Measurements from ENCODE around the gene GGT7. TPM values are rescaled to one million over a fixed set of nuclear protein-coding genes. Genes with fewer than 3 reads are reported as not detected.
"Not testable (repeated sequence)": the region's sequence is repeated elsewhere in the genome, so short reads cannot be mapped to it uniquely, and the experiment has no call there.

The GGT7 gene
- total RNA-seq, 1 donor from 2014 or later: 2.6 TPM

- H3K4me3 ChIP-seq (ENCODE audit: low read length in 3 of 3); H3K36me3 ChIP-seq (ENCODE audit: control insufficient read depth in 3 of 3, insufficient read depth in 3 of 3, low read length in 3 of 3); H3K27me3 ChIP-seq (ENCODE audit: control insufficient read depth in 3 of 3, insufficient read depth in 3 of 3, low read length in 3 of 3); H3K9ac ChIP-seq (ENCODE audit: low read depth in 1 of 3, low read length in 3 of 3); H3K27ac ChIP-seq (ENCODE audit: low read depth, low read length); H3K9me3 ChIP-seq (ENCODE audit: control insufficient read depth in 3 of 3, low read length in 3 of 3): not testable (repeated sequence)
- peaks cover 13 to 34% (median 17%) of the 10 kb centered on the region in 3 donors for H3K4me1 ChIP-seq (ENCODE audit: control insufficient read depth in 3 of 3, insufficient read depth in 3 of 3, low read length in 3 of 3)
Observed at GRCh38 chr20:34898129-34898528, 25.5 kb upstream of the GGT7 start.

DNA sequence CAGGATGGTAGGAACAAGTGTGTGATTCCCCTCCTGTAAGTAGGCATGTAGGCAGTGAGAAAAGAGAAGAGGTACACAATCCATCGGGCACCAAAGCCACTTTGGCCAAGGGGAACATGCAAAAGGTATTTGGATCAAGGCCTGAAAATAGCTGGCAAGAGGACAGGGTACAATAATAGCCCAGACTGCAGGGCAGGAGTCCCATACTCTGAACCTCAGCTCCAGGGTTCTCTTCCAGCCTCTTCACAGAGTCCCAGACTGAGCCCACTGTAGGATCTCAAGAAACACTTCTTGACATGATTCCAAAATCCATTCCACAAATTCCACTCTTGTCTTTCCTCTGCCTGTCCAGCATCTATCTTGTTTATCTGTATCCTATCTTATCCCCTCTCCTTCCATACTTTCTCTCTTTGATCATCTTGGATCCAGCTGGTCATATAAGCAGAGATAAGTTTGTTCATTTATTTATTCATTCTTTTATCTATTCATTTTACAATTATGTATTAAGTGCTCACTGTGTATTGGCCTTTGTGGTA is 23.5 kb upstream of the GGT7 start:
- peaks cover 14 to 43% (median 19%) of the 10 kb centered on the region in 3 donors for H3K4me1 ChIP-seq (ENCODE audit: control insufficient read depth in 3 of 3, insufficient read depth in 3 of 3, low read length in 3 of 3)
- H3K4me3 ChIP-seq (ENCODE audit: low read length in 3 of 3): peak overlapping the region in 2 of 3 donors; percentile 38 to 43
- no peaks in the 10 kb centered on the region for H3K9me3 ChIP-seq (ENCODE audit: control insufficient read depth in 3 of 3, low read length in 3 of 3)
- H3K27ac ChIP-seq (ENCODE audit: low read depth, low read length): peak overlapping the region; percentile 57
- no peaks in the 10 kb centered on the region for H3K27me3 ChIP-seq (ENCODE audit: control insufficient read depth in 3 of 3, insufficient read depth in 3 of 3, low read length in 3 of 3)
- H3K36me3 ChIP-seq (ENCODE audit: control insufficient read depth in 3 of 3, insufficient read depth in 3 of 3, low read length in 3 of 3): no peaks in the 10 kb centered on the region
- peak overlapping the region in 2 of 3 donors; percentile 4 to 33 for H3K9ac ChIP-seq (ENCODE audit: low read depth in 1 of 3, low read length in 3 of 3)

DNA sequence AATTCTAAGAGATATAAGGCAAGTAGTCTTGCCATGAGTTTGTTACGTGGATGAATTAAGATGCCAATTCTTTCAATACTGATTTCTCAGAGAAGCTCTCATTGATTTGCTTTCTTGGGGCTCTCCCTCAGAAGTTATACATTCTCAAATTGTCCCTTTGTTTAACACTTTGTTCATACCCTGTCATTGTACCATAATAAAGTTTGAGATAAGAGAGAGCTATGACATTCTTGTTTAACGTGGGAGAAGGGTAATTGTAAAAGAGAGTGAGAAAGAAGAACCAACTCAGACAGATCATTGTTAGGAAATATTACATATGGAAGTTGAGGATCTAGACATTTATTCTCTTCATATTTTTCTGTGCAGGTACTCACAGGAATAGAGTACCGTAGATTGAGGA is 22.8 kb upstream of the GGT7 start:
- no peaks in the 10 kb centered on the region for H3K27me3 ChIP-seq (ENCODE audit: control insufficient read depth in 3 of 3, insufficient read depth in 3 of 3, low read length in 3 of 3)
- peak overlapping the region in 1 of 3 donors; percentile 43 for H3K4me3 ChIP-seq (ENCODE audit: low read length in 3 of 3)
- H3K4me1 ChIP-seq (ENCODE audit: control insufficient read depth in 3 of 3, insufficient read depth in 3 of 3, low read length in 3 of 3): peaks cover 14 to 48% (median 22%) of the 10 kb centered on the region in 3 donors
- peaks cover 0 to 1% (median 0%) of the 10 kb centered on the region in 3 donors for H3K36me3 ChIP-seq (ENCODE audit: control insufficient read depth in 3 of 3, insufficient read depth in 3 of 3, low read length in 3 of 3)
- H3K9me3 ChIP-seq (ENCODE audit: control insufficient read depth in 3 of 3, low read length in 3 of 3): no peaks in the 10 kb centered on the region
- peak overlapping the region in 1 of 3 donors; percentile 33 for H3K9ac ChIP-seq (ENCODE audit: low read depth in 1 of 3, low read length in 3 of 3)
- peak overlapping the region; percentile 57 for H3K27ac ChIP-seq (ENCODE audit: low read depth, low read length)

- H3K27me3 ChIP-seq (ENCODE audit: control insufficient read depth in 3 of 3, insufficient read depth in 3 of 3, low read length in 3 of 3): no peaks in the 10 kb centered on the region
- no peak overlapping the region for H3K27ac ChIP-seq (ENCODE audit: low read depth, low read length)
- peaks cover 0 to 5% (median 0%) of the 10 kb centered on the region in 3 donors for H3K36me3 ChIP-seq (ENCODE audit: control insufficient read depth in 3 of 3, insufficient read depth in 3 of 3, low read length in 3 of 3)
- H3K9me3 ChIP-seq (ENCODE audit: control insufficient read depth in 3 of 3, low read length in 3 of 3): no peaks in the 10 kb centered on the region
- H3K4me1 ChIP-seq (ENCODE audit: control insufficient read depth in 3 of 3, insufficient read depth in 3 of 3, low read length in 3 of 3): peaks cover 17 to 51% (median 26%) of the 10 kb centered on the region in 3 donors
- no peak overlapping the region for H3K4me3 ChIP-seq (ENCODE audit: low read length in 3 of 3)
- H3K9ac ChIP-seq (ENCODE audit: low read depth in 1 of 3, low read length in 3 of 3): no peak overlapping the region
Observed at GRCh38 chr20:34894723-34895122, 22.1 kb upstream of the GGT7 start.

DNA sequence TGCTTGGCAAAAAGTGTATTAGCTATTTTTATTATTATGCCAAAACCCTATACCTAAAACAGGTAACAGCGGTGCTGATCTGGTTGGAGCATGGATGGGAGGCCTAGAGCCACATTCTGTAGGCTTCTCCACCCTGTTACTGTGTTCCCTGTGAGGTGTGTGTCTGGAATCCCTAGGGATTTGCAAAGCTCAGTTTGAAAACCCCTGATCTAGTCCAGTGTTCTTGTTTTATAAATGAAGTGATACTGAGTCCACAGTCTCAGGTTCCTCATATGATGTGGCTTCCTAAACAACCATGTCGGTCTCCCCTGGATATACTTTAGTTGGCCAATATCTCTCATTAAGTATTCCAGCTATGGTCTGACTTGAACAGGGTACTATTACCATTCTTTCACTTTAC is 20.0 kb upstream of the GGT7 start:
- no peak overlapping the region for H3K9ac ChIP-seq (ENCODE audit: low read depth in 1 of 3, low read length in 3 of 3)
- no peak overlapping the region for H3K27ac ChIP-seq (ENCODE audit: low read depth, low read length)
- H3K27me3 ChIP-seq (ENCODE audit: control insufficient read depth in 3 of 3, insufficient read depth in 3 of 3, low read length in 3 of 3): no peaks in the 10 kb centered on the region
- no peak overlapping the region for H3K4me3 ChIP-seq (ENCODE audit: low read length in 3 of 3)
- H3K9me3 ChIP-seq (ENCODE audit: control insufficient read depth in 3 of 3, low read length in 3 of 3): no peaks in the 10 kb centered on the region
- peaks cover 0 to 7% (median 0%) of the 10 kb centered on the region in 3 donors for H3K36me3 ChIP-seq (ENCODE audit: control insufficient read depth in 3 of 3, insufficient read depth in 3 of 3, low read length in 3 of 3)
- H3K4me1 ChIP-seq (ENCODE audit: control insufficient read depth in 3 of 3, insufficient read depth in 3 of 3, low read length in 3 of 3): peaks cover 22 to 52% (median 30%) of the 10 kb centered on the region in 3 donors

- H3K9me3 ChIP-seq (ENCODE audit: control insufficient read depth in 3 of 3, low read length in 3 of 3): no peaks in the 10 kb centered on the region
- peaks cover 0 to 7% (median 0%) of the 10 kb centered on the region in 3 donors for H3K36me3 ChIP-seq (ENCODE audit: control insufficient read depth in 3 of 3, insufficient read depth in 3 of 3, low read length in 3 of 3)
- H3K27me3 ChIP-seq (ENCODE audit: control insufficient read depth in 3 of 3, insufficient read depth in 3 of 3, low read length in 3 of 3): no peaks in the 10 kb centered on the region
- peaks cover 20 to 46% (median 33%) of the 10 kb centered on the region in 3 donors for H3K4me1 ChIP-seq (ENCODE audit: control insufficient read depth in 3 of 3, insufficient read depth in 3 of 3, low read length in 3 of 3)
- no peak overlapping the region for H3K9ac ChIP-seq (ENCODE audit: low read depth in 1 of 3, low read length in 3 of 3)
- no peak overlapping the region for H3K4me3 ChIP-seq (ENCODE audit: low read length in 3 of 3)
- H3K27ac ChIP-seq (ENCODE audit: low read depth, low read length): no peak overlapping the region
Observed at GRCh38 chr20:34891166-34892062, 18.8 kb upstream of the GGT7 start.

DNA sequence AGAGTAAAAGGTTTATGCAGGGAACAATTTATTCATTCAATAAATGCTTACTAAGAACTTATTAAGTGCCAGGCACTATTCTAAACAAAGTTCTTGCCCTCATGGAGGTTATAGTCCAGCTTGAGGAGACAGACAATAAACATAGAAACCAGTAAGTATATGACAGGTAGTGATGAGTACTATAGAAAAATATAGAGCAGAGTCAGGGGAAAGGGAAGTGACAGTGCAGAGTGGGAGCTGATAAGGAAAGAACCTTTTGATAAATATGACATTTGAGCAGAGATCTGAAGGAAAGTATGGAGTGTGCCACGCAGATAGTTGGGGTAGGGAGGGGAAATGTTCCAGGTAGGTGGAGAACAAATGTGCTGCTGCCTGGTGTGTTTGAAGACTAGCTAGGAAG is 15.8 kb upstream of the GGT7 start:
- peaks cover 6 to 21% (median 13%) of the 10 kb centered on the region in 3 donors for H3K36me3 ChIP-seq (ENCODE audit: control insufficient read depth in 3 of 3, insufficient read depth in 3 of 3, low read length in 3 of 3)
- no peaks in the 10 kb centered on the region for H3K27me3 ChIP-seq (ENCODE audit: control insufficient read depth in 3 of 3, insufficient read depth in 3 of 3, low read length in 3 of 3)
- peak overlapping the region; percentile 21 for H3K27ac ChIP-seq (ENCODE audit: low read depth, low read length)
- H3K9ac ChIP-seq (ENCODE audit: low read depth in 1 of 3, low read length in 3 of 3): no peak overlapping the region
- H3K4me3 ChIP-seq (ENCODE audit: low read length in 3 of 3): no peak overlapping the region
- no peaks in the 10 kb centered on the region for H3K9me3 ChIP-seq (ENCODE audit: control insufficient read depth in 3 of 3, low read length in 3 of 3)
- peaks cover 11 to 30% (median 21%) of the 10 kb centered on the region in 3 donors for H3K4me1 ChIP-seq (ENCODE audit: control insufficient read depth in 3 of 3, insufficient read depth in 3 of 3, low read length in 3 of 3)

DNA sequence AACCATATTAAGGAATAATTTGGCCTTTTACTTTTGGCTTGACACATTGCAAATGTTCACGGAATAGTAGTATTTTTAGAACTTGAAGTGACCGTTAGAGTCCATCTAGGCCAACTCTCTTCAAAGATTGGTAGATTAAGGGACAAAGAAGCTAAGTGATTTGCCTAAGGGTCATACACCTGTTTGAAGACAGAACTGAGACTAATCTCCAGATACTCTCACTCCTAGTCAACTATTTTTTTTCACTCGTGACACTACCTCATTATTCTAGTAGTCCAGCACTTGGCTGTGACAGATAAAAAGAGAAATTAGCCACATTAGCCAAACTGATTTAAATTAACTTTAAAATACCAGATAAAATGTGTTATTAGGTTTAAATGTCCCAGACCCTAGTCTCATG is 14.4 kb upstream of the GGT7 start:
- peaks cover 9 to 31% (median 19%) of the 10 kb centered on the region in 3 donors for H3K36me3 ChIP-seq (ENCODE audit: control insufficient read depth in 3 of 3, insufficient read depth in 3 of 3, low read length in 3 of 3)
- H3K4me1 ChIP-seq (ENCODE audit: control insufficient read depth in 3 of 3, insufficient read depth in 3 of 3, low read length in 3 of 3): peaks cover 15 to 26% (median 20%) of the 10 kb centered on the region in 3 donors
- H3K4me3 ChIP-seq (ENCODE audit: low read length in 3 of 3): no peak overlapping the region
- no peak overlapping the region for H3K27ac ChIP-seq (ENCODE audit: low read depth, low read length)
- no peak overlapping the region for H3K9ac ChIP-seq (ENCODE audit: low read depth in 1 of 3, low read length in 3 of 3)
- no peaks in the 10 kb centered on the region for H3K27me3 ChIP-seq (ENCODE audit: control insufficient read depth in 3 of 3, insufficient read depth in 3 of 3, low read length in 3 of 3)
- H3K9me3 ChIP-seq (ENCODE audit: control insufficient read depth in 3 of 3, low read length in 3 of 3): no peaks in the 10 kb centered on the region

DNA sequence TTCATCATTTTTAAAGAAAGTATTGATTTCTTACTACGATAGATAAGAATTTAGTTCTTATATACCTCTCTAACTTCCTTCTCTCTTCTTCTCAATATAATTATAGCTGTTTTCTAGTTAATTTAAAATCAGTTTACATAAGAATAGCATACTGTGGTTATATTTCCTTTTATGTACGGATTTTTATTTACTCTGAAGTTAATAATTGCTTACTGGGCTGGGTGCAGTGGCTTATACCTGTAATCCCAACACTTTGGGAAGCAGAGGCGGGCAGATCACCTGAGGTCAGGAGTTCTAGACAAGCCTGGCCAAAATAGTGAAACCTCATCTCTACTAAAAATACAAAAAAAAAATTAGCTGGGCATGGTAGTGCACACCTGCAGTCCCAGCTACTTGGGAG is 13.5 kb upstream of the GGT7 start:
- no peaks in the 10 kb centered on the region for H3K9me3 ChIP-seq (ENCODE audit: control insufficient read depth in 3 of 3, low read length in 3 of 3)
- peaks cover 9 to 31% (median 19%) of the 10 kb centered on the region in 3 donors for H3K36me3 ChIP-seq (ENCODE audit: control insufficient read depth in 3 of 3, insufficient read depth in 3 of 3, low read length in 3 of 3)
- H3K4me1 ChIP-seq (ENCODE audit: control insufficient read depth in 3 of 3, insufficient read depth in 3 of 3, low read length in 3 of 3): peaks cover 15 to 20% (median 19%) of the 10 kb centered on the region in 3 donors
- H3K4me3 ChIP-seq (ENCODE audit: low read length in 3 of 3): no peak overlapping the region
- no peak overlapping the region for H3K27ac ChIP-seq (ENCODE audit: low read depth, low read length)
- H3K9ac ChIP-seq (ENCODE audit: low read depth in 1 of 3, low read length in 3 of 3): no peak overlapping the region
- no peaks in the 10 kb centered on the region for H3K27me3 ChIP-seq (ENCODE audit: control insufficient read depth in 3 of 3, insufficient read depth in 3 of 3, low read length in 3 of 3)

- Histone ChIP-seq H3K27ac (ENCODE audit: low read depth, low read length) (no peak overlapping the region), H3K4me1 (ENCODE audit: control insufficient read depth in 3 of 3, insufficient read depth in 3 of 3, low read length in 3 of 3) (peaks cover 12 to 17% (median 13%) of the 10 kb centered on the region in 3 donors)
Observed at GRCh38 chr20:34884260-34884659, 11.6 kb upstream of the GGT7 start.

More at GRCh38 chr20:34884260-34884659, 11.6 kb upstream of the GGT7 start:
- Histone ChIP-seq H3K36me3 (ENCODE audit: control insufficient read depth in 3 of 3, insufficient read depth in 3 of 3, low read length in 3 of 3) (peaks cover 9 to 24% (median 19%) of the 10 kb centered on the region in 3 donors), H3K27me3 (ENCODE audit: control insufficient read depth in 3 of 3, insufficient read depth in 3 of 3, low read length in 3 of 3) (no peaks in the 10 kb centered on the region), H3K9ac (ENCODE audit: low read depth in 1 of 3, low read length in 3 of 3) (no peak overlapping the region), H3K9me3 (ENCODE audit: control insufficient read depth in 3 of 3, low read length in 3 of 3) (no peaks in the 10 kb centered on the region), H3K4me3 (ENCODE audit: low read length in 3 of 3) (no peak overlapping the region)

All from skeletal muscle tissue (tissue), 4 donors.